ENCODE measurements around the gene RAE1.

- TF ChIP-seq POLR2A (IDR thresholded peaks at IDR 0.05) (no peak), POLR2AphosphoS5 (IDR thresholded peaks at IDR 0.05) (no peak)
- TF ChIP-seq, protein P1, sequence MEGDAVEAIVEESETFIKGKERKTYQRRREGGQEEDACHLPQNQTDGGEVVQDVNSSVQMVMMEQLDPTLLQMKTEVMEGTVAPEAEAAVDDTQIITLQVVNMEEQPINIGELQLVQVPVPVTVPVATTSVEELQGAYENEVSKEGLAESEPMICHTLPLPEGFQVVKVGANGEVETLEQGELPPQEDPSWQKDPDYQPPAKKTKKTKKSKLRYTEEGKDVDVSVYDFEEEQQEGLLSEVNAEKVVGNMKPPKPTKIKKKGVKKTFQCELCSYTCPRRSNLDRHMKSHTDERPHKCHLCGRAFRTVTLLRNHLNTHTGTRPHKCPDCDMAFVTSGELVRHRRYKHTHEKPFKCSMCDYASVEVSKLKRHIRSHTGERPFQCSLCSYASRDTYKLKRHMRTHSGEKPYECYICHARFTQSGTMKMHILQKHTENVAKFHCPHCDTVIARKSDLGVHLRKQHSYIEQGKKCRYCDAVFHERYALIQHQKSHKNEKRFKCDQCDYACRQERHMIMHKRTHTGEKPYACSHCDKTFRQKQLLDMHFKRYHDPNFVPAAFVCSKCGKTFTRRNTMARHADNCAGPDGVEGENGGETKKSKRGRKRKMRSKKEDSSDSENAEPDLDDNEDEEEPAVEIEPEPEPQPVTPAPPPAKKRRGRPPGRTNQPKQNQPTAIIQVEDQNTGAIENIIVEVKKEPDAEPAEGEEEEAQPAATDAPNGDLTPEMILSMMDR (IDR thresholded peaks at IDR 0.05): no peak
Measured at GRCh38 chr20:57416296-57417022, 65.4 kb downstream of the RAE1 start.
